Hippocampal formation (tissue), 2 donors: ENCODE results near the gene RCBTB1.
"Not testable (repeated sequence)": the region's sequence is repeated elsewhere in the genome, so short reads cannot be mapped to it uniquely, and the experiment has no call there.

Source experiments
- DNase-seq, 2 donors: peaks; one replicate each; lab custom pipeline; 2025; lab: John Stamatoyannopoulos, UW

Gene RCBTB1

DNA sequence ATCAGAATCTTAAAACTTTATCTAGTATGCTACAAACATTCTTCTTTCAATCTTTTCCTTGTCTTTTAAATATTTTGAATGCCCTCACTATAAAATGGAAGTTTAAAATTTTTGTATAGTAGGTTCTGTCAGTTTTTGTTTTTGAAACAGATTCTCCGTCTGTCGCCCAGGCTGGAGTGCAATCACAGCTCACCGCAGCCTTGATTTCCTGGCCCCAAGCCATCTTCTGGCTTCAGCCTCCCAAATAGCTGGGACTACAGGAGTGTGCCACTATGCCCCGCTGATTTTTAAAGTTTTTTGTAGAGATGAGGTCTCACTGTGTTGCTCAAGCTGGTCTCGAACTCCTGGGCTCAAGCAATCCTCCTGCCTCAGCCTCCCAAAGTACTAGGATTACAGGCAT lies 68.9 kb downstream of the RCBTB1 start:
- no peak for DNase-seq

DNA sequence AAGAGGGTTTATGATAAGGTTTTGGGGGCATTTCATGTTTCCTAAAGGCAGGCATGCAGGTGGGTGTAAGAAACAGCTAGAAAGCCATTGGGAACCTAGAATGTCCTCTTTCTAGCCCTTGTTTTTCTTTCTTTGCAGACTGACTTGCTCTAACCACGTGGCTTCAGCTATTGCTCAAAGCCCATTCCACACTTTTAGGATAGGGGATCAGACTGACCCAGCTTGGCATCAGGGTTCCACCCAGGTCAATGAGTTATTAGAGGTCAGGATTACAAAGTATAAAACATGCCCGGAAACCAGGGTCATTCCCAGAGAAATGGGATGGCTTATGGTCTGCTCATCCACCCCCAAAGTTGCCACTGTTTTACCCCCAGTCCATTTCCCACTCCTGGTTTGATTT lies 72.8 kb downstream of the RCBTB1 start:
- no peak for DNase-seq

DNA sequence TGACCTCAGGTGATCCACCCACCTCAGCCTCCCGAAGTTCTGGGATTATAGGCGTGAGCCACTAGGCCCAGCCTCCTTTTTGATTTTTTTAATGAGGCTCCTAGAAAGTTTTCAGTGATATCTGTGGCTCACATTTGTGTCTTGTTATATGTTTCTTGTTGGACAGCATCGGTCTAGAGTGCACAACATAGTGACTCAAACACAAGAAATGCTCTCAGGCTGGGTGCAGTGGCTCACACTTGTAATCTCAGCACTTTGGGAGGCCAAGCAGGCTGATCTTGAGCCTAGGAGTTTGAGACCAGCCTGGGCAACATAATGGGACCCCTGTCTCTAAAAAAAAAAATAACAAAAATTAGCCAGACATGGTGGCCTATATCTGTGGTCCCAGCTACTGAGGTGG lies 81.4 kb downstream of the RCBTB1 start:
- DNase-seq: no peak

DNA sequence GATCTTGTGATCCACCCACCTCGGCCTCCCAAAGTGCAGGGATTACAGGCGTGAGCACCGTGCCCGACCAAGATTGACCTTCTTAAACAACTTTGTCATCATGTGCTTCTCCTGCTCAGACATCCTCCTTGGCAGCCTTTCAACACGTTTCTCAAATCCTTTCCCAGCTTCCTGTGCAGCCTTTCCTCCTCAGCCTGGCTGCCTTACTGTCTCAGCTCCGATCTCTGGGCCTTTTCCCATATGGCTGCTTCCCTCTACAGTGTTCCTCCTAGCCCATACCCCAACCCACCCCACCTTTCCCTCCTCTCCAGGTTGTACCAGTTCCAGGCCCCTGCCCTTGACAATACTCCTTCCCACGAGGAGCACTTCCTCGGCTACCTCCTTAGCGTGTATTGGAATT lies 82.4 kb downstream of the RCBTB1 start:
- DNase-seq: no peak

DNA sequence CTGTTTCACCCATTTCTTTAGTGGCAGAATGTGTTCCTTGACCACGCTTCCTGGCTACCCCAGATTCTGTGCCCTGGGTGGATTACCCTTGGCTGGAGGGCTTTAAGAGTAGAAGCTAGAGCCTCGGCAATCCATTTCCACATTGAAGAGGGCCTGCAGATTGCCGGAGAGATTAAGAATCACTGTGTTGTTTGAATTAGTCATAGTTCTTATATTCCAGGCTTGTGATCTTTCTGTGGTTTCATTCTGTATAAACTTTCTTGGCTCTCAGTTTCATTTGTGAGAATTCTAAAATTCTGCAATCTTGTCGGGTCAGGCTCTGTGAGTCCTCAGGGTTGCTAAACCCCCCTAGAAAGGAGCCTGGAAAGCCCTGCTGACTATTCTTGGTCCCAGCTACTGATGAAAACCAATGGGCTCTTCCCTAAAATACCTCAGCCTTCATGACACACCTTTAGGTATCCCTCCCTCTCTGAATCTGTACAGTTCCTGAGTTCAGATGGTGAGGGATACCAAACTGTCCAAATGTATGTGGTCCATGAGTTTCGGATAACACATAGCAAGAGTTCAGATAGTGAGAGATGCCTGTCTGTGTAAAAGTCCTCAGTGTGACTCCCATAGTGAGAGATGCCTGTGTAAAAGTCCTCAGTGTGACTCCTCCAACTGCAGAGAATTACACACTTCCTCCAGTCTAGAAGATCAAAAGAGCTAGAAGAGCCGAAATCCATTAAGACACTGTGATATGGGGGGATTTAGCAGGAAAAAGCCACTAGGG lies 85.3 kb downstream of the RCBTB1 start:
- DNase-seq: no peak

DNA sequence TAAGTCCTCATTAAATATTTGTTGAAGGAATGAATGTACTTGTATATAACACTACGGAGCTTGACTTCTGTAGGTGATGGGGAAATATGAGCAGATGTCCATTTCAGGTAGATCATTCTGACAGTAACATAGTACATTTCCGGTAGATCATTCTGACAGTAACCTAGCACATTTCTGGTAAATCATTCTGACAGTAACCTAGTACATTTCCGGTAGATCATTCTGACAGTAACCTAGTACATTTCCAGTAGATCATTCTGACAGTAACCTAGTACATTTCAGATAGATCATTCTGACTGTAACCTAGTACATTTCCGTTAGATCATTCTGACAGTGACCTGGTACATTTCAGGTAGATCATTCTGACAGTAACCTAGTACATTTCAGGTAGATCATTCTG lies 87.2 kb downstream of the RCBTB1 start:
- no peak for DNase-seq

DNA sequence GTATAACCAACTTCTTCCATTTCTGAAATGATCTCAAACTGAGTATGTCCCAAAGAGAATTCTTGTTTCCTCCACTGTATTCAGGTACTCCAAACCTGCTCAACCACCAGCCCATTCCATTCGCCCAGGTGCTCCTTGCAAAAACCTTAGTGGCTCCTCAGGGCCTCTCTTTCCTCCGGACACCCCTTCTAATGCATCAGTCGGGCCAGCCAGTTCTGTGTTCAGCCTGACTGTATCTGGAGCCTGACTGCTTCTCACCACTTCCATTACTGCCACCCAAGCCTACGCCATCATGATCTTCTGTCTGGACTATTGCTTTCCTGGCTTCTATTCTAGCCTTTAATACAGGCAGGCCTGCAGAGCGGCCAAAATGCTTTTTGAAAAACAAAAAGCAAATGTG lies 88.1 kb downstream of the RCBTB1 start:
- no peak for DNase-seq

DNA sequence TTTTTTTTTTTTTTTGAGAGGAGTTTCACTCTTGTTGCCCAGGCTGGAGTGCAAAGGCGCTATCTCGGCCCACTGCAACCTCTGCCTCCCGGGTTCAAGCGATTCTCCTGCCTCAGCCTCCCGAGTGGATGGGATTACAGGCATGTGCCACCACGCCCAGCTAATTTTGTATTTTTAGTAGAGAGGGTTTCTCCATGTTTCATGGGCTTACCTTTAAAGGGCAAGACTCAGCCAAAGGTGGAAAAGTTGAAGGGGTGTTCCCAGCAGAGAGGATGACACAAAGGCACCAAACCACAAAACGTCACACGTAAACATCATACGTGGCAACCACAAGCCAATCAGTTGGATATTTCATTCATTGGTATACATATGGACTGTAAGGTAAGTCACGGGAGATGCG lies 88.5 kb downstream of the RCBTB1 start:
- DNase-seq: not testable (repeated sequence)

DNA sequence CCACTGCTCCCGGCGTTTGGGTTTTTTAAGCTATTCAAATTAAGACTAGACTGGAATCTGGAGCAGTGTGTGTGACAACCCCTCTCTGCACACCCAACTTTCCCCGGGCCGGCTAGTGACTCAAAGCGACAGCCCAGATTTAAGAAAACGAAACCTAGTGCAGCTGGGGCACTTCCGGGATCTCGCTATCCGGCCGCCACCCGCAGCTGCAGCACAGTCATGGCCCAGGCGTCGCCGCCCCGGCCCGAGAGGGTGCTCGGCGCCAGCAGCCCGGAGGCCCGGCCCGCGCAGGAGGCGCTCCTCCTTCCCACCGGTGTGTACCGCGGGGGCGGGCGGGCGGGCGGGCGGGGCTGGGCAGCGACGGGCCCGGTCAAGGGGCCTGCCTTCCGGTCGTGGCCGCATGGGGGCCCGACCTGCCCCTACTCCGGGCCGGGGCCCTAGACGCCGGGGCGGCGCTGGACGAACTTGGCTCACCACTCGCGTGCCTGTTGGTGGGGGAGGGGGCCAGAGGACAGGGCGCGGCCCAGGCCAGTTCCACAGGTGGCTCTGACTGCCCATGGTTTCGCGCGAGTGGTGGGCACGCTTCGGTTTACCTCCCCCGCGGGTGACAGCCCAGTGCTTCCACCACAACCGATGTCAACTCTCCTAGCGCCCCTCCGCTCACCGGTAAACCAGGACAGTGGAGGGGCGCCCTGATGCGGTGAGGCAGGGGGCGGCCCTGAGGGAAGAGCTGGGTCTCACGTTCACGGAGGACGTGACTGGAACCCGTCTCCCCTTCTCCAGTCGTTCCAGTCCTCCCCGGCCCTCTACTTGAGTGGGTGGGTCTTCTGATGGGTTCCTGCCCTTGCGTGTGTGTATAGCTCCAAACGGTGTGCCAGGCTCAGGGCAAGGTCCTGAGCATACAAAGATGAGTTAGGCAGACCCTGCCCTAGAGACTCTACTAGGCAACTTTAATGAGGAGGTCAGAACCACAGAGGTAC lies 89.3 kb downstream of the RCBTB1 start, which contains the start of gene PHF11:
Gene PHF11 (plus strand): TSS at position 171 of the 980 bp plus-strand sequence. CDS start 49 bp downstream, at position 220.
- peak; percentile 35 to 74 for DNase-seq

DNA sequence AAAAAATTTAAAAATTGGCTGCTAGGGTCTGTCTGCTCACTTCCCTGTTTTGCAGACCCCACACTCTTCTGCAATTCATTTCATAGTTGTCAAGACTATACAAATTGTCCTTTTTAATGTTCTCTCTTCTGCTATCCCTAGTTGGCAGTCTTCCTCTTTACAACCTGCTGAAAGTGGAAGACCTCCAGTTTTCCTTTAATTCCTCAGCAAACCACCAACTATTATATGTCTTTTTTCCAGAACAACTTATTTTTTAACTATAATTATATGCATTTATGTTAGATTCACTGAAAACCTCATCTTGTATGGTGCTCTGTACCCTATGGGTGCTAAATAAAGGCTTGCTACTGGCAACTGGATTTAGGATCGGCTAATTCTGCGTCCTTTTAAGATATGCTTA lies 90.7 kb downstream of the RCBTB1 start:
- no peak for DNase-seq

DNA sequence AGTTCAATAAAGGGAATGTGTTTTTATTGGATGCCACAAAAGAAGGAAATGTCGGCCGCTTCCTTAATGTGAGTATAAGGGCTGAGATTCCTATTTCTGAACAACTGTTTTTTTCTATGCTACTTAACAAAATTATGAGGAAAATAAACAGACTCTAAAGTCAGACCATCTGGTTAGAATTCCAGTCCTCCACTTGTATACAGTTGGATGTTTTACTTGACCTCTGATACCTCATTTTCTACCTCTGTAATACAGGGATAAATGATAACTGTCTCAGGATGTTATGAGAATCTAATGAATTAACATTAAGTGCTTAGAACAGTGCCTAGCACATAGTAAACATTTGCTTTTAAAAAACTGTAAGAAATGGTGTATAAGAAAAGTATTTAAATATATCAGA lies 96.8 kb downstream of the RCBTB1 start:
- DNase-seq: no peak
